Stimulated activated CD4-positive, alpha-beta T cell treated with anti-CD3 and anti-CD28 coated beads, Interleukin-4, amount 100 ng/mL, for 4 hours (primary cell): ENCODE data around the gene LONRF2.
"Not testable (repeated sequence)": the region's sequence is repeated elsewhere in the genome, so short reads cannot be mapped to it uniquely, and the experiment has no call there.

ENCODE experiments used
- DNase-seq, 2 experiments: peaks; one replicate each; pipeline ENCODE4 v3.0.0-alpha.2; 2020

LONRF2 gene

GRCh38 chr2:100250645-100251044 is 71.7 kb downstream of the LONRF2 start:
- DNase-seq = no peak

DNA sequence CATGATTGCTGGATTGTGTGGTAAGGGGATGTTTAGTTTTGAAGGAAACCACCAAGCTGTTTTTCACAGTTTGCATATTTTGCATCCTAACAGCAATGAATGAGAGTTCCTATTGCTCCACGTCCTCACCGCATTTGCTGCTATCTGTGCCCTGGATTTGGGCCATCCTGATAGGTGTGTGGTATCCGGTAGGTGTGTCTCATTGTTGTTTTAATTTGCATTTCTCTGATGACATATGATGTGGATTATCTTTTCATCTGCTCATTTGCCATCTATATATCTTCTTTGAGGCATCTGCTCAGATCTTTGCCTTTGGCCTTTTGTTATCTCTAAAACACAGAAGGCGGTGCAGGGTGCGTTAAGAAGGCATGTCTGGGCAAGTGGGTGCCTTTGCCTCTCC is 73.3 kb downstream of the LONRF2 start:
- DNase-seq = no peak

DNA sequence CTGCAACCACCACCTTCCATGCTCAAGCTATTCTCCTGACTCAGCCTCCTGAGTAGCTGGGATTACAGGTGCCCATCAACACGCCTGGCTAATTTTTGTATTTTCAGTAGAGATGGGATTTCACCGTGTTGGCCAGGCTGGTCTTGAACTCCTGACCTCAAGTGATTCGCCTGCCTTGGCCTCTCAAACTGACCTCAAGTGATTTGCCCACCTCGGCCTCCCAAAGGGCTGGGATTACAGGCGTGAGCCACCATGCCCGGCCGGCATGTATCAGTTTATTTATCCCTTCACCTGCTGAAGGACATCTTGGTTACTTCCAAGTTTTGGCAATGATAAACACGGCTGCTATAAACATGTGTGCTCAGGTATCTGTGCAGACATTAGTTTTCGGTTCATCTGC is 73.7 kb downstream of the LONRF2 start:
- not testable (repeated sequence) for DNase-seq

GRCh38 chr2:100248044-100248330 is 74.3 kb downstream of the LONRF2 start:
- no peak for DNase-seq

GRCh38 chr2:100247256-100248043 is 74.9 kb downstream of the LONRF2 start:
- DNase-seq = no peak

DNA sequence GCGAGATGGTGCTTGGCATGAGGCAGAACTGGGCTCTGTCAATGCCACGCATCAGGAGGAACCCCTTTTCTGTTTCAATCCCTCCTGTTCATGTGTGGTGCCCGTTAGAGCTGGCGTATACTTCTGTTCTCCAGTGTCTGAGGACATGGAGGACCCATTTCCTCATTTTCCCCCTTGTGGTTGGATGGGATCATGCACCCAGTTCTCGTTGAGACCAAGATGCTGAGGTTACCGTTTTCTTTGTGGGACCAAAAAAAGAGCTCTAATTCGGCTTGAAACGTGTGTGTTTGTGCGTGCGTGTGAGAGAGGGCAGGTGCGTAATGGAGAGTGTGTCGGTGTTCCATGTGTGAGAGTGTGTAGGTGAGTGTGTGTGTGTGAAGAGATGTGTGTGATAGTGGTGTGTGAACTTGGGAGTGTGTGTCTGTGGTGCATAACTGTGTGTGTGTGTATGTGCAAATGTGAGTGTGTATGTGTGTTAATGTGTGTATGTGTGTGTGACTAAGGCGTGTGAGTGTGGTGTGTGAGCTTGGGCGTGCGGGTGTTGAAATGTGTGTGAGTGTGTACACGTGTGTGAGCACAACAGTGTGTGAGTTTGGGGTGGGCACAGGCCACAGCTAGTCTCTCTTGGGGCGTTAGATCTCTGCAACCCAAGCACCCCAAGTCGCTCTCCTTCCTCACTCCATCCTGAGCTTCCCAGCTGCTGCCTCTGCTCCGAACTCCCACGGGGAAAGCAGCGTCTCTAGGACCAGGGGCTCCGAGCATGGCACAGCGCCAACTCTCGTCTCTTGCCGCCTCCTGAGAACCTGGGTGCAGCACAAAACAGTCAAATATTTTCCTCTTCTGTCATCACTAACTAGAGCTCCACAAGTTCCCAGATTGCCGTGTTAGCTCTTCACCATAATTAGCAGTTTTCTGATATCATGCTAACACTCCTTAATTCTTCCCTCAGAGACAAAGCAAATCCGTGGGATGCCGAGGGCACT is 75.8 kb downstream of the LONRF2 start:
- no peak for DNase-seq

- no peak for DNase-seq
Measured at GRCh38 chr2:100245681-100246080, 76.6 kb downstream of the LONRF2 start.

DNA sequence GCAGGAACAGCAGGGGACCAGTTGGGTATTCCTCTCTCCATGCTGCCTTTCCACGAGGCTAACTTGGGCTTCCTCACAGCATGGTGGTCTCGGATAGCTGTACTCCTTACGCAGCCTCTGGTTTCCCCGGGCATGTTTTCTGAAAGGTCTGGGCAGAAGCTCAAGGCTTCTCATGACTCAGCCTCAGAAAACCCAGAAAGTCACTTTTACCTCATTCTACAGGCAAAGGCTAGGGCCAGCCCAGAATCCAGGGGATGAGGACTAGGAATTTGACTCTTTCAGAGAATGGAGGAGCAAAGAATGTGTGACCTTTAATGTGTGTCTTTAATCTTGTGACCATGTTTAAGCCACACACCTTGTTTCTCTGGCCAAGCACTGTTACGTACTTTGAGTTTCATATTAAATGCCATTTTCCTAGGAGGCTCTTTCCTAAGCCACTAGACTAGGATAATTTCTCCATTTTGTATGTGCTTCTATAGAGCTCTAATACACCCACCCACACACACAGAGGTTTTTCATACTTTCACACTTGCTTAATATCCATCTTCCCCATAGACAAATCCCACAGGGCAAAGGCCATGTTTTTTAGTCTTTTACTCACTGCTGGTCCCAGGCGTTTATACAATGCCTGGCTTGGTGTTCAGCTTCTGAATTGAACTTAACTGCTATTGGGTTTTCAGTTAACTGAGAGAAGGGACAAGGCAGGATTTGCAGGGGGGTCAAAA is 77.3 kb downstream of the LONRF2 start:
- DNase-seq = no peak

DNA sequence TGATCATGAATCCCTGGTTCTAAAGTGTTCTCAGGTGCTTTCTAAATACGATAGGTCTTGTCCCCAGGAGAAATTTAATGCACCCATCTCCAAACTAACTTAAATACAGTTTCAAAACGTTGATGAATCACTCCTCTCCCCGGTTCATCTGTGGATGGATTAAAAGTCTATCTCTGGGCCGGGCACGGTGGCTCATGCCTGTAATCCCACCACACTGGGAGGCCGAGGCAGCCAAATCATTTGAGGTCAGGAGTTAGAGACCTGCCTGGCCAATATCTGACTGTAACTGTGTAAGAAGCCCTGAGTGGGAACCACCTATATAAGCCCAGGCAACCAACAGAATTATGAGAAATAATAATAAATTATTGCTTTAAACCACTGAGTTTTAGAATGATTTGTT is 78.7 kb downstream of the LONRF2 start:
- DNase-seq = no peak

GRCh38 chr2:100242891-100243619 is 79.2 kb downstream of the LONRF2 start:
- DNase-seq = peak; percentile 19 to 44

GRCh38 chr2:100242476-100242875 is 79.8 kb downstream of the LONRF2 start:
- DNase-seq = no peak

DNA sequence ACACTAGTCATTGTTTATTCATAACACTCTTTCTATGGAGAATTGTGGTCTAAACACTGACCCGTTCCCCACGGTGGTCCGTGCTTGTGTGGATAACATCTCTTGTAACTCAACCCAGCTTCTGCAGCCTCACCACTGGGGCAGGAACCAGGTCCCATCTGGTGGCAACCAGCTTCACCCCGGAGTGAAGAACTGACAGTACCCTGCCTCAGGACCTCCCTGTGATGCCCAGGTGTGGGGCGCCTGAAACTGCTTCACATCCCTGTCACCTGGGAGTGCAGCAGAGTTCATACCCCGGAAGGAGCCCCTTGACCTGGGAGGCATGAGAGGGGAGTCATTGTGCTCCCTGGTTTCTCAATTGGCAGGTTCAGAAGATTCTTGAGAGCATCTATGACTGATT is 81.1 kb downstream of the LONRF2 start:
- DNase-seq = no peak

- DNase-seq = no peak
Measured at GRCh38 chr2:100240386-100240785, 81.9 kb downstream of the LONRF2 start.

- no peak for DNase-seq
Measured at GRCh38 chr2:100239486-100240210, 82.7 kb downstream of the LONRF2 start.

- DNase-seq = no peak
Measured at GRCh38 chr2:100238471-100238870, 83.8 kb downstream of the LONRF2 start.

GRCh38 chr2:100237770-100238169 is 84.5 kb downstream of the LONRF2 start:
- no peak for DNase-seq

- no peak for DNase-seq
Measured at GRCh38 chr2:100237163-100237562, 85.1 kb downstream of the LONRF2 start.

- no peak for DNase-seq
Measured at GRCh38 chr2:100236166-100236565, 86.1 kb downstream of the LONRF2 start.

DNA sequence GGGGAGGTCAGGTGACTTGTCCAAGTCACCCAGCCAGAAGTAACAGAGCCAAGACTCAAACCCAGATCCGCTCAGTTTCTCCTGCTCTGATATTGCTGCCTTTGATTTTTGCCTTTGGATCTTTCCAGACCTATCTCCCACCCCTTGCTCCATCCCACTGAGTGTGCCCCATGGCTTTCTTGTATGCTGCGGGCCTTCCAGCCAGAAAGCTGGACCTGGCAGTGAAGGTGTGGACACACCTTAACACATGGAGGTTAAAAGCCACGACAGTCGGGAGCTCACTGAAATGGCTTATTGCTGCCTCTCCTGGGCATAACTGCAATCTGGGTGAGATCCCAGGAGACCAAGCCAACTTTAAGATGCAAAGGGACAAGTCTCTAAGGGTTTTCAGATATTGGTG is 86.7 kb downstream of the LONRF2 start:
- DNase-seq = no peak

DNA sequence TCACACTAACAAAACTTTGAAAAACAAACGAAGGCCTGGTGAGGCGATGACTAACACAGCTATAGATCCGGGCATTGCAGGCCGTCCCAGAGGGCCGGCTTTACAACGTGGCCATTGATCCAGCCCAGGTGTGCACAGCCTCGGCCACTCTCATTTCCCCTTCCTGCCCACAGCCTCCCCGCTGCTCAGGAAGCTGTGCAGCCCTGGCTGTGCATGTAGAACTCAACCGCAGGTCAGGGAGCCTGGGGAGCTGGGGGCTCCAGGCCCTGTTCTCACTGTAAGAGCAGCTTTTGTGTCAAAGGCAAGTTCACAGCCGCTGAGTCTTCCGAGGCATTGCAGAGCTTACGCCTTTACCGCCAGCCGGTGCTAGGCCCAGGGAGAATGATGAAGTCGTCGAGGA is 87.2 kb downstream of the LONRF2 start:
- no peak for DNase-seq

GRCh38 chr2:100234141-100234540 is 88.2 kb downstream of the LONRF2 start:
- no peak for DNase-seq

DNA sequence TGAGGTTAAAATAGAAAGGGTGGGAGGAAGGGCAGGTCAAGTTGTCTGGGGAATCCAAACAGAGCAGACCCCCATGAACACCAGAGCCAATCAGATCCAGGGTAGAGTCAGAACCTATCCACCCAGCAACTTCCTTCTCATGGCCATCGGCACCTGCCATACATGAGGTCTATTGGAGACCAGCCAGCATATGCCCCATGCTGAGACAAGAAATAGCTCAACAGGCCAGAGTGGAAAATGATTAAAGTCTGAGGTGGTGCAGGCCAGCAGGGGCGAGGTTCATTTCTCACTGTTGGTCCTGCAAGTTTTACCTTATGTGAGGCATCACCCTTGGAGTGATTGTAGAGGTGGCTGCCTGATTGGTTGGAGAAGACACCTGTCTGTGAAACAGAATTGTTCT is 89.2 kb downstream of the LONRF2 start:
- DNase-seq = no peak
